Calu3 (cell line): ENCODE results near the gene DNAI4. TPM values are rescaled to one million over a fixed set of nuclear protein-coding genes. Genes with fewer than 3 reads are reported as not detected.

Source experiments
- BruUV-seq: library from RNA; stranded (reverse); fragments of 400-500 nt; replicated peaks from 2 replicates; lab custom pipeline; 2021; lab: Mats Ljungman, UMichigan
- CTCF ChIA-PET: fragments of 300-600 bp; sonication (Branson Sonifier 250); formaldehyde crosslinking; loops from one replicate; lab custom pipeline; 2022; ENCODE audit warnings: antibody characterized with exemption; lab: Charles Lee
- DNase-seq: peaks from one replicate; pipeline ENCODE4 v3.0.0; 2022
- H3K27ac Mint-ChIP-seq: one replicate; pipeline ENCODE4 v1.8.0; 2022; ENCODE audit warnings: mixed read lengths; ENCODE audit not compliant: unreplicated experiment
- H3K27me3 Mint-ChIP-seq: one replicate; pipeline ENCODE4 v1.8.0; 2022; ENCODE audit warnings: mixed read lengths; ENCODE audit not compliant: unreplicated experiment
- H3K36me3 Mint-ChIP-seq: one replicate; pipeline ENCODE4 v1.8.0; 2022; ENCODE audit warnings: mild to moderate bottlenecking, moderate library complexity, mixed read lengths; ENCODE audit not compliant: insufficient read depth, unreplicated experiment
- H3K4me1 Mint-ChIP-seq: one replicate; pipeline ENCODE4 v1.8.0; 2022; ENCODE audit warnings: mild to moderate bottlenecking, low read depth, mixed read lengths; ENCODE audit not compliant: unreplicated experiment
- H3K4me3 Mint-ChIP-seq: one replicate; pipeline ENCODE4 v1.8.0; 2022; ENCODE audit warnings: mild to moderate bottlenecking, low read depth, moderate library complexity, mixed read lengths; ENCODE audit not compliant: unreplicated experiment
- H3K9me3 Mint-ChIP-seq: one replicate; pipeline ENCODE4 v1.8.0; 2022; ENCODE audit warnings: low read depth, mixed read lengths; ENCODE audit not compliant: unreplicated experiment
- intact Hi-C: fragments of 100-400 bp; cut with micrococcal nuclease; formaldehyde crosslinking; loops from one replicate; pipeline ENCODE4 v1.10.0; 2022; ENCODE audit not compliant: unreplicated experiment
- total RNA-seq: library from RNA; stranded (reverse); gene quantifications from 2 replicates; pipeline ENCODE4 v1.2.3, GENCODE V29; 2022
- TF ChIP-seq, protein P1 (sequence below): fragments of 200-600 bp; IDR thresholded peaks from one replicate; pipeline ENCODE4 v1.8.0; 2022; ENCODE audit warnings: antibody characterized with exemption; ENCODE audit not compliant: unreplicated experiment

The DNAI4 gene
- total RNA-seq, 1 experiment from 2014 or later = 5.6 TPM

DNA sequence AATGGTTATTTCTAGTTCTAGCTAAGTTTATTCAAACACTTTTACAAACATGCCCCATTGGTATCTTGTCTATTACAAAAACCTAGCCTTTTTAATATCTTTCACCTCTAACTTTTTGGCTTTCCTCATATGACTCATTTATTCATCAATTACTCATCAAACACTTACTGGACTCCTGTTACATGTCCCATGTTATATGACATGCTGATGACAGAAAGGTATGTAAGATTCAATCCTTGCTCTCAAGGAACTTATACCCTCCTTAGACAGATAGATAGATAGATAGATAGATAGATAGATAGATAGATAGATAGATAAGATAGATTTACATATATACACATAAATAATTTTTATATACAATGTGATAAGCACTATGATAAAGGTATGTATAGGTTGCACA lies 89.7 kb downstream of the DNAI4 start:
- H3K9me3 Mint-ChIP-seq = no peaks in the 10 kb centered on the region
- intact Hi-C loops = no loop called here
- TF ChIP-seq, protein P1, sequence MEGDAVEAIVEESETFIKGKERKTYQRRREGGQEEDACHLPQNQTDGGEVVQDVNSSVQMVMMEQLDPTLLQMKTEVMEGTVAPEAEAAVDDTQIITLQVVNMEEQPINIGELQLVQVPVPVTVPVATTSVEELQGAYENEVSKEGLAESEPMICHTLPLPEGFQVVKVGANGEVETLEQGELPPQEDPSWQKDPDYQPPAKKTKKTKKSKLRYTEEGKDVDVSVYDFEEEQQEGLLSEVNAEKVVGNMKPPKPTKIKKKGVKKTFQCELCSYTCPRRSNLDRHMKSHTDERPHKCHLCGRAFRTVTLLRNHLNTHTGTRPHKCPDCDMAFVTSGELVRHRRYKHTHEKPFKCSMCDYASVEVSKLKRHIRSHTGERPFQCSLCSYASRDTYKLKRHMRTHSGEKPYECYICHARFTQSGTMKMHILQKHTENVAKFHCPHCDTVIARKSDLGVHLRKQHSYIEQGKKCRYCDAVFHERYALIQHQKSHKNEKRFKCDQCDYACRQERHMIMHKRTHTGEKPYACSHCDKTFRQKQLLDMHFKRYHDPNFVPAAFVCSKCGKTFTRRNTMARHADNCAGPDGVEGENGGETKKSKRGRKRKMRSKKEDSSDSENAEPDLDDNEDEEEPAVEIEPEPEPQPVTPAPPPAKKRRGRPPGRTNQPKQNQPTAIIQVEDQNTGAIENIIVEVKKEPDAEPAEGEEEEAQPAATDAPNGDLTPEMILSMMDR = no peak
- no TSS peak for BruUV-seq
- CTCF ChIA-PET = no interaction called here
- no peaks in the 10 kb centered on the region for H3K36me3 Mint-ChIP-seq
- no peaks in the 10 kb centered on the region for H3K27me3 Mint-ChIP-seq
- no peak overlapping the region for H3K4me3 Mint-ChIP-seq
- H3K27ac Mint-ChIP-seq = no peak overlapping the region
- DNase-seq = no peak
- no peaks in the 10 kb centered on the region for H3K4me1 Mint-ChIP-seq

DNA sequence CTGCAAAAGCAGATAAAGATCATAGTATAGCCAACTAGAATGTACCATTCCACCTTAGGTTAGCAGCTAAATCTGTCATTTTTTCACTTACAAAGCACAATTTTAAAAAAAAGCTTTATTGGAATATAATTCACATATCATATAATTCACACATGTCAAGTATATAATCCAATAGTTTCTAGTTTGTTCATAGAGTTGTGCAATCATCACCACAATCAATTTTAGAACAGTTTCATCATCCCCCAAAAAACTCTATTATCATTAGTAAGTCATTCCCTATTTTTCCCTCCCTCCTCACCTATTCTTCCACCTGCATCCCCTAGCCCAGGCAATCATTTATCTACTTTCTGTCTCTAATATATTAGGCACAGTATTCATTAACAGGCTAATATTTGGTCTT lies 91.5 kb downstream of the DNAI4 start:
- intact Hi-C loops = no loop called here
- no TSS peak for BruUV-seq
- Mint-ChIP-seq H3K36me3 (no peaks in the 10 kb centered on the region), H3K27ac (no peak overlapping the region), H3K4me3 (no peak overlapping the region), H3K9me3 (no peaks in the 10 kb centered on the region), H3K4me1 (no peaks in the 10 kb centered on the region), H3K27me3 (no peaks in the 10 kb centered on the region)
- no peak for DNase-seq
- TF ChIP-seq, protein P1 = no peak
- CTCF ChIA-PET = no interaction called here

DNA sequence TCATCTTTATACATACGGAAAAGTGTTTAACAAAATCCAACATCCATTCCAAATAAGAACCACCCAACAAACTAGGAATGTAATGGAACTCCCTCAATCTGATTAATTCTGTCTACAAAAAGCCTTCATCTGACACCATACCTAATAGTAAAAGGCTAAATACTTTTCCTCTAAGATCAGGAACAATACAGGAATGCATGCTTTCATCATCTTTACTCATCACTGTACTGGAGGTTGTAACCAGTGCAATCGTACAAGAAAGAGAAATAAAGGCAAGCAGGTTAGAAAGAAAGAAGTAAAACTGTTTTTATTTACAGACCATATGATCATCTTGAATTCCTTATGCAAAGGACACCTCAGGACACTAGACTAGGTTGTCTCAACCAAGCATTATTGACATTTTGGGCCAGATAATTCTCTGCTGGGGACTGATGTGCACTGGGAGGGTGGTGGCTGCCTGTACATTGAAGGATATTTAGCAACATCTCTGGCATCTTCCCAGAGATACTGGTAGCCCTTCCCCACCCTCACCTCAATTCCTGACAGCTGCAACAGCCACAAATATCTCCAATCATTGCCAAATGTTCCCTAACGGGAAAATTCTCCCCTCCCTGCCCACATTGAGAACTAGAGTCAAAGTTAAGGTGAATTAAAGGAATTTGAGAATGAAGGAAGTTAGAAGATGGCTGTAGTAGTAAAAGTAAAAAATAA lies 93.0 kb downstream of the DNAI4 start:
- no peaks in the 10 kb centered on the region for H3K36me3 Mint-ChIP-seq
- H3K27ac Mint-ChIP-seq = no peak overlapping the region
- no peak for DNase-seq
- no peaks in the 10 kb centered on the region for H3K4me1 Mint-ChIP-seq
- CTCF ChIA-PET = no interaction called here
- no peaks in the 10 kb centered on the region for H3K27me3 Mint-ChIP-seq
- intact Hi-C loops = no loop called here
- BruUV-seq = no TSS peak
- TF ChIP-seq, protein P1 = no peak
- no peak overlapping the region for H3K4me3 Mint-ChIP-seq
- H3K9me3 Mint-ChIP-seq = no peaks in the 10 kb centered on the region

DNA sequence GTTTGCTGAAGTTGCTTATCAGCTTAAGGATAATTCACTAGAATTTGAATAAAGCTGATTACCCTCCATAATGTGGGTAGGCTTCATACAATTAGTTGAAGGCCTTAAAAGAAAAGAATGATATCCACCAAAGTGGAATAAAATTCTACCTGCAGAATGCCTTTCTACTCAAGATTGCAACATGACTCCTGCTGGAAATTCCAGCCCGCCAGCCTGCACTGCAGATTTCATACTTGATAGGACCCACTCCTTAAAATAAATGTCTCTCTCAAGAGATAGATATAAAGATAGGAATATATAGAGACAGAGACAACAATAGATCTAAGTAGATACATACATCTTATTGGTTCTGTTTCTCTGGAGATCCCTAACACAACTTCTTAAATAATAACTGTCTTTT lies 99.9 kb downstream of the DNAI4 start:
- no peaks in the 10 kb centered on the region for H3K9me3 Mint-ChIP-seq
- CTCF ChIA-PET = interaction anchor here (1.0 kb wide), 1 partner anchor 34 kb away, joined by 3 read pairs; no protein-coding TSS in a partner anchor
- TF ChIP-seq, protein P1 = no peak
- intact Hi-C loops = no loop called here
- DNase-seq = no peak
- no peaks in the 10 kb centered on the region for H3K4me1 Mint-ChIP-seq
- no peaks in the 10 kb centered on the region for H3K36me3 Mint-ChIP-seq
- no peaks in the 10 kb centered on the region for H3K27me3 Mint-ChIP-seq
- no peak overlapping the region for H3K27ac Mint-ChIP-seq
- no TSS peak for BruUV-seq
- H3K4me3 Mint-ChIP-seq = no peak overlapping the region
